ENCODE results near the gene AFG1L.

GRCh38 chr6:108566406-108566805, 271.6 kb downstream of the AFG1L start:
- TF ChIP-seq CTCF (IDR thresholded peaks at IDR 0.05): no peak
- TF ChIP-seq POLR2A (IDR thresholded peaks at IDR 0.05): no peak
